Loucy (cell line): ENCODE measurements around the gene MZB1.

Source experiments
- H2AFZ ChIP-seq: fragments of 200-600 bp; sonication (generic); 2 replicates; pipeline ENCODE4 v1.6.0; 2016; ENCODE audit warnings: antibody characterized with exemption, mild to moderate bottlenecking, low read length, moderate library complexity
- H3F3A ChIP-seq: fragments of 200-600 bp; 2 replicates; pipeline ENCODE4 v1.6.0; 2016; ENCODE audit warnings: antibody characterized with exemption, low read depth, mild to moderate bottlenecking
- H3K27me3 ChIP-seq: fragments of 200-600 bp; sonication (generic); 2 replicates; pipeline ENCODE4 v1.6.1; 2014; ENCODE audit warnings: low read length, mild to moderate bottlenecking; ENCODE audit not compliant: insufficient read depth, poor library complexity, severe bottlenecking
- H3K36me3 ChIP-seq: fragments of 200-600 bp; sonication (generic); 2 replicates; pipeline ENCODE4 v1.6.1; 2016; ENCODE audit warnings: low read length; ENCODE audit not compliant: insufficient read depth
- H3K4me1 ChIP-seq: fragments of 200-600 bp; sonication (generic); 2 replicates; pipeline ENCODE4 v1.5.1; 2014; ENCODE audit warnings: low read length, mild to moderate bottlenecking; ENCODE audit not compliant: insufficient read depth, poor library complexity, severe bottlenecking
- H3K4me2 ChIP-seq: fragments of 200-600 bp; sonication (generic); 2 replicates; pipeline ENCODE4 v1.6.0; 2014; ENCODE audit warnings: antibody characterized with exemption, low read length, low read depth, mild to moderate bottlenecking; ENCODE audit not compliant: poor library complexity, severe bottlenecking
- H3K4me3 ChIP-seq: fragments of 200-600 bp; sonication (generic); 2 replicates; pipeline ENCODE4 v1.5.1; 2014; ENCODE audit warnings: low read length, mild to moderate bottlenecking, mixed read lengths; ENCODE audit not compliant: poor library complexity, severe bottlenecking
- H3K79me2 ChIP-seq: fragments of 200-600 bp; sonication (generic); 2 replicates; pipeline ENCODE4 v1.6.1; 2014; ENCODE audit warnings: low read length; ENCODE audit not compliant: insufficient read depth
- H3K9ac ChIP-seq: fragments of 200-600 bp; sonication (generic); 2 replicates; pipeline ENCODE4 v1.6.0; 2014; ENCODE audit warnings: mild to moderate bottlenecking, low read depth, low read length, moderate library complexity; ENCODE audit not compliant: poor library complexity, severe bottlenecking
- H3K9me2 ChIP-seq: fragments of 200-600 bp; sonication (generic); replicated peaks from 2 replicates; pipeline ENCODE4 v1.6.1; 2016; ENCODE audit warnings: low read depth, low read length, mixed read lengths
- H3K9me3 ChIP-seq: fragments of 200-600 bp; sonication (generic); 2 replicates; pipeline ENCODE4 v1.6.1; 2014; ENCODE audit warnings: mild to moderate bottlenecking, antibody characterized with exemption, low read length, low read depth; ENCODE audit not compliant: insufficient read depth
- H4K20me1 ChIP-seq: fragments of 200-600 bp; sonication (generic); 2 replicates; pipeline ENCODE4 v1.6.0; 2014; ENCODE audit warnings: antibody characterized with exemption, low read length, mild to moderate bottlenecking; ENCODE audit not compliant: insufficient read depth, poor library complexity, severe bottlenecking
- EZH2phosphoT487 ChIP-seq: fragments of 200-600 bp; IDR thresholded peaks from 2 replicates; pipeline ENCODE4 v1.6.1; 2018; ENCODE audit warnings: antibody characterized with exemption, mild to moderate bottlenecking, moderate library complexity, borderline replicate concordance
- TF ChIP-seq, protein P1 (sequence below): fragments of 200-600 bp; sonication (generic); conservative IDR thresholded peaks from 2 replicates; pipeline ENCODE4 v1.5.1; 2014; ENCODE audit warnings: mild to moderate bottlenecking, antibody characterized with exemption, low read length

Gene MZB1

DNA sequence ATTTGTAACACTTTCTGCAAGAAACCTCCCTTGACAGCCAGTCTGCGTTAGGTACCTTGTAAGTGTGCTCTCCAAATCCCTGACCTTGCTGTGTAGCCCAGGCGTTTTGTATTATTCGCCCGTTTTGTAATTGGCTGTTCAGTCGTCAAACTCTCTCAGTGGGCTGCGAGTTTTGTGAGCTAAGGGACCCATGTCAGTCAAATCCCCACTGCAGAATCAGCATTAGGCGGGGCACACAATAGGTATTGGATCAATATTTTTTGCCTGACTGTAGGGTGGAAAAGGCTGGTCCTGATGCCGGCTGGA, 48.9 kb upstream of the MZB1 start:
- H3K79me2 ChIP-seq: no peaks in the 10 kb centered on the region
- H3K9me2 ChIP-seq: no peaks in the 10 kb centered on the region
- H3K9me3 ChIP-seq: no peaks in the 10 kb centered on the region
- H3K4me2 ChIP-seq: peak overlapping the region; percentile 96
- no peaks in the 10 kb centered on the region for H3K36me3 ChIP-seq
- TF ChIP-seq, protein P1, sequence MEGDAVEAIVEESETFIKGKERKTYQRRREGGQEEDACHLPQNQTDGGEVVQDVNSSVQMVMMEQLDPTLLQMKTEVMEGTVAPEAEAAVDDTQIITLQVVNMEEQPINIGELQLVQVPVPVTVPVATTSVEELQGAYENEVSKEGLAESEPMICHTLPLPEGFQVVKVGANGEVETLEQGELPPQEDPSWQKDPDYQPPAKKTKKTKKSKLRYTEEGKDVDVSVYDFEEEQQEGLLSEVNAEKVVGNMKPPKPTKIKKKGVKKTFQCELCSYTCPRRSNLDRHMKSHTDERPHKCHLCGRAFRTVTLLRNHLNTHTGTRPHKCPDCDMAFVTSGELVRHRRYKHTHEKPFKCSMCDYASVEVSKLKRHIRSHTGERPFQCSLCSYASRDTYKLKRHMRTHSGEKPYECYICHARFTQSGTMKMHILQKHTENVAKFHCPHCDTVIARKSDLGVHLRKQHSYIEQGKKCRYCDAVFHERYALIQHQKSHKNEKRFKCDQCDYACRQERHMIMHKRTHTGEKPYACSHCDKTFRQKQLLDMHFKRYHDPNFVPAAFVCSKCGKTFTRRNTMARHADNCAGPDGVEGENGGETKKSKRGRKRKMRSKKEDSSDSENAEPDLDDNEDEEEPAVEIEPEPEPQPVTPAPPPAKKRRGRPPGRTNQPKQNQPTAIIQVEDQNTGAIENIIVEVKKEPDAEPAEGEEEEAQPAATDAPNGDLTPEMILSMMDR: no peak
- no peak for TF ChIP-seq EZH2phosphoT487
- H3K9ac ChIP-seq: peak overlapping the region; percentile 87
- H3K4me3 ChIP-seq: peak overlapping the region; percentile 93
- H3K4me1 ChIP-seq: peaks cover 37% of the 10 kb centered on the region
- no peaks in the 10 kb centered on the region for H3K27me3 ChIP-seq
- H2AFZ ChIP-seq: peak overlapping the region; percentile 97; the same call in 1 of the 2 replicates
- H4K20me1 ChIP-seq: no peaks in the 10 kb centered on the region
- no peaks in the 10 kb centered on the region for H3F3A ChIP-seq

DNA sequence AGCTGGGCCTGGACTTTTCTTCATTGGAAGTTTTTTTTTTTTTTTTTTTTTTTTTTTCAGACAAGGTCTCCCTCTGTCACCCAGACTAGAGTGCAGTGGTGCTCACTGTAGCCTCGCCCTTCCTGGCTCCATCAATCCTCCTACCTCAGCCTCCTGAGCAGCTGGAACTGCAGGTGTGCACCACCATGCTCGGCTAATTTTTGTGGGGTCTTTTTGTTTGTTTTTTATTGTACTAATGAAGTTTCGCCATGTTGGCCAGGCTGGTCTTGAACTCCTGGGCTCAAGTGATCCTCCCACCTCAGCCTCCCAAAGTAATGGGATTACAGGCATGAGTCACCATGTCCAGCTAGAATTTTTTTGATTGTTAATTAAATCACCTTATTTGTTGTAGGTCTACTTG, 46.0 kb upstream of the MZB1 start:
- H3K9ac ChIP-seq: no peak overlapping the region

DNA sequence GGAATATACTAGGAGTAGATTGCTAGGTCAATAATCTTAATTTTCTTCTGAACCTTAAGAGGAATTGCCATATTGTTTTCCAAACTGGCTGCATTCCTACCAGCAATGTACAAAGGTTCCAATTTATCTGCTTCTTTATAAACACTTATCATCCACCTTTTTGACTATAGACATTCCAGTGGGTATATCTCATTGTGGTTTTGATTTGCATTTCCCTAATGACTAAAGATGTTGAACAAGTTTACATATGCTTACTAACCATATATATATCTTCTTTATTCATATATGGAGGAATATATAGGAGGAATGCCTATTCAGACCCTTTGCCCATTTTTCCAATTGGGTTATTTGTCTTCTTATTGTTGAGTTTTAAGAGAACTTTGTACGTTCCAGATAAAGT, 42.0 kb upstream of the MZB1 start:
- Histone ChIP-seq H3K9me2 (no peaks in the 10 kb centered on the region), H3K79me2 (no peaks in the 10 kb centered on the region), H3K36me3 (no peaks in the 10 kb centered on the region), H4K20me1 (no peaks in the 10 kb centered on the region), H3K4me3 (no peak overlapping the region), H3K4me1 (peaks cover 9% of the 10 kb centered on the region), H3F3A (no peaks in the 10 kb centered on the region), H3K9me3 (no peaks in the 10 kb centered on the region), H3K4me2 (no peak overlapping the region), H2AFZ (no peak overlapping the region), H3K27me3 (no peaks in the 10 kb centered on the region), H3K9ac (no peak overlapping the region)
- TF ChIP-seq EZH2phosphoT487: no peak
- TF ChIP-seq, protein P1: no peak

More for the DNA sequence above, 46.0 kb upstream of the MZB1 start:
- no peak overlapping the region for H3K4me2 ChIP-seq
- H4K20me1 ChIP-seq: no peaks in the 10 kb centered on the region
- H3F3A ChIP-seq: no peaks in the 10 kb centered on the region
- no peak overlapping the region for H2AFZ ChIP-seq
- H3K36me3 ChIP-seq: no peaks in the 10 kb centered on the region
- H3K9me3 ChIP-seq: no peaks in the 10 kb centered on the region
- no peaks in the 10 kb centered on the region for H3K9me2 ChIP-seq
- H3K4me3 ChIP-seq: no peak overlapping the region
- no peaks in the 10 kb centered on the region for H3K27me3 ChIP-seq
- TF ChIP-seq, protein P1: no peak
- no peak for TF ChIP-seq EZH2phosphoT487
- peaks cover 28% of the 10 kb centered on the region for H3K4me1 ChIP-seq
- H3K79me2 ChIP-seq: no peaks in the 10 kb centered on the region
